B cell (primary cell): ENCODE measurements around the gene C12orf60.

Source experiments
- EZH2 ChIP-seq: IDR thresholded peaks from 2 replicates; pipeline ENCODE4 v1.6.1; 2012; ENCODE audit warnings: borderline replicate concordance, low read depth, mild to moderate bottlenecking, moderate library complexity, low read length; ENCODE audit not compliant: insufficient read depth, poor library complexity, severe bottlenecking
- TF ChIP-seq, protein P1 (sequence below): fragments of 200-600 bp; IDR thresholded peaks from one replicate; pipeline ENCODE4 v1.8.0; 2022; ENCODE audit warnings: antibody characterized with exemption, mild to moderate bottlenecking

DNA sequence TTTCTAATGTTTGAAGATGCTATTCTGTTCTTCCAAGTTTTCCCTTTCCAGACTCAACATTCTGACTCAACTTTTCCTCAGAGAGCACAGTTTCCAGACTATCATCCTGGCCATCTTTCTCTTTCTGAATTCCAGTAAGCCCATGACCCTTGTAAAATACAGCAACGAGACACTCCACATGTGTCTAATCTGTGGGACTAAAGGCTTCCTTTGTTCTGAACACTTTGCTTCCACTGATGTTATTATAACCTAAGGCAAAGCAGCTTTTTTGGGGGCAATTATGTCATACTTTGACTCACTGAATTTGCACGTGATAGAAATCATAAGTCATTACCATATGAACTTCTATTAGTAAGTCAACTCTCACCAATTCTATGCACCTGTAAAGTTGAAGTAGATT is 46.2 kb downstream of the C12orf60 start:
- TF ChIP-seq, protein P1, sequence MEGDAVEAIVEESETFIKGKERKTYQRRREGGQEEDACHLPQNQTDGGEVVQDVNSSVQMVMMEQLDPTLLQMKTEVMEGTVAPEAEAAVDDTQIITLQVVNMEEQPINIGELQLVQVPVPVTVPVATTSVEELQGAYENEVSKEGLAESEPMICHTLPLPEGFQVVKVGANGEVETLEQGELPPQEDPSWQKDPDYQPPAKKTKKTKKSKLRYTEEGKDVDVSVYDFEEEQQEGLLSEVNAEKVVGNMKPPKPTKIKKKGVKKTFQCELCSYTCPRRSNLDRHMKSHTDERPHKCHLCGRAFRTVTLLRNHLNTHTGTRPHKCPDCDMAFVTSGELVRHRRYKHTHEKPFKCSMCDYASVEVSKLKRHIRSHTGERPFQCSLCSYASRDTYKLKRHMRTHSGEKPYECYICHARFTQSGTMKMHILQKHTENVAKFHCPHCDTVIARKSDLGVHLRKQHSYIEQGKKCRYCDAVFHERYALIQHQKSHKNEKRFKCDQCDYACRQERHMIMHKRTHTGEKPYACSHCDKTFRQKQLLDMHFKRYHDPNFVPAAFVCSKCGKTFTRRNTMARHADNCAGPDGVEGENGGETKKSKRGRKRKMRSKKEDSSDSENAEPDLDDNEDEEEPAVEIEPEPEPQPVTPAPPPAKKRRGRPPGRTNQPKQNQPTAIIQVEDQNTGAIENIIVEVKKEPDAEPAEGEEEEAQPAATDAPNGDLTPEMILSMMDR, result no peak
- TF ChIP-seq EZH2, result no peak
